TTC549 (cell line): ENCODE data around the gene SUSD5.

Experiments used
- FAIRE-seq: peaks from 2 replicates; lab custom pipeline; 2012; peaks lifted over from hg19 to GRCh38; lab: Jason Lieb, UNC

SUSD5 gene

DNA sequence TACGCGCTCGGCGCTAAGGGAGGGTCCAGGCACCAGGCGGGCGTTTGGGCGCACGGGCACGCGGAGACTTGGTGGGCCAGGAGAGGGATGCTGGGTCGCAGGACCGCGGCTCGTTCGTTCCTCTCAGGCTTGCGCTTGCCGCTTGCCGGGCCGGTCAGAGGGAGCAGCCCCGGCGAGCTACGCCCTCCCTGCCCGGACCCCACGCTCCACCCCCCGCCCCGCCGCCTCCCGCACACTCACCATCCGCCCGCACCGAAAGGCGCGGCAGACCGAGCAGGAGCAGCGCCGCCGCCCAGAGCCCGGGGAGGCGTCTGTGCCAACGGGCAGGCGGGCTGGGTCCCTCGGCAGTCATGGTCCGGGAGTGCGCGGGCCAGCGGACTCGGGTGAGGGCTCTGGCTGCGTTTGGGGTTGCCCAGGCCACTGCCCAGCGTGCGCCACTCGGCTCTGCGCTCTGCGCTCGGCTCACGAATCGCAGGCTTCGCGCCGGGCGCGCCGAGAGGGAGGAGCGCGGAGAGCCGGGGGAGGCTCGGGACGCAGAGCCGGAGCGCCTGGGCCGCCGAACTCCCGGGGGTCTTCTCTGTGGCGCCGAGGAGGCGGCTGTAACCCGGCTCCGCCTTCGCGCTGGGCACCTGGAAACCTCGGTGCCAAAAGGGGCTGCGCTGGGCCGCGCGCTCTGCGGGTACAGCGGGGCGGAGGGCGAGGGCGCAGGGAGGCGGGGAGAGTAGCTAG is at the start of gene SUSD5:
SUSD5 (minus strand) TSS at position 365 of the 729 bp plus-strand sequence; CDS start at position 352, 13 bp downstream.
- FAIRE-seq = no peak

GRCh38 chr3:33260104-33260503 is 41.5 kb upstream of the SUSD5 start:
- no peak for FAIRE-seq

DNA sequence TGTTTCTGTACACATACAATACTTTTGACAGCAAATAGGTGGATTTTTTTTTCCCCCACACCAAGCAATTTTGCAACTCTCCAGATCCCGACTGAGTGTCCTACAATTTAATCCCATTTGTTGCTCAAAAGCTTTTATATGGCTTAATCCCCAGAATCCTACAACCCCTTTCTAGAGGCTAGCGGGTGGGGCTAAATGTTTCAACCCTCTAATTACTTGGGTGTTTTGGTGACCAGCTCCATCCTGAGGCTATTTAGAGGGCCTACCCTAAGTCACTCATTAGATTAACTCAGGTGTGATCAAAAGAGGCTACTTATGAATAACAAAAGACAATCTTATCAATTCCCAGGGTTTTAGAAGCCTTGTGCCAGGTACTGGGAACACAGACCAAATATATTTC is 37.6 kb upstream of the SUSD5 start:
- no peak for FAIRE-seq

DNA sequence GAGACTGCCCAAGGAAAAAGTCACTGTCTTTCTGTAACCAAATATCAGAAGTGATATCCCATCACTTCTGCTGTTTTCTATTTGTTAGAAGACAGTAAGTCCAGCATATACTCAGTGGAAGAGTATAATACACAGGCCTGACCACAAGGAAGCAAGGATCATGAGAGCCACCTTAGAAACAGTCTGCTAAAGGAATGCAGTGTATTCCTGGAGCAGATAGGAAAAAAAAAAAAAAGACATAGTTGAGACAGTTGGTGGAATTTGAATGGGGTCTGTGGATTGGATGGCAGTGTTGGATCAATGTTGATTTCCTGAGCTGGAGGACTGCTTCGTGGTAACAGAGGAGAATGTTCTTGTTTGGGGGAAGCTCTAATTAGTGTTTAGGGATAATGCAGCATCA is 32.1 kb upstream of the SUSD5 start:
- no peak for FAIRE-seq

DNA sequence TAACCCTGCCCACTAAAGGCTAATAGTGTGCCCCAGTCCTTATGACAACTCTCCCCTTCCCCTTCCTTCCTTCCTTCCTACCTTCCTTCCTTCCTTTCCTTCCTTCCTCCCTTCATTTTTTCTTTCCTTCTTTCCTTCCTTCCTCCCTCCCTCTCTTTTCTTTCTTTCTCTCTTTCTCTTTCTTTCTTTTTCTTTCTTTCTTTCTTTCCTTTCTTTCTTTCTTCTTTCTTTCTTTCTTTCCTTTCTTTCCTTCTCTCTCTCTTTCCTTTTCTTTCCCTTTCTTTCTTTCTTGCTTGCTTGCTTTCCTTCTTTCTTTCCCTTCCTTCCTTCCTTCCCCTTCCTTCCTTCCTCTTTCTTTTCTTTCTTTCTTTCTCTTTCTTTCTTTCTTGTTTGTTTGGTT is 28.2 kb upstream of the SUSD5 start:
- no peak for FAIRE-seq

- no peak for FAIRE-seq
Measured at GRCh38 chr3:33240261-33240660, 21.7 kb upstream of the SUSD5 start.

GRCh38 chr3:33238923-33239322 is 20.3 kb upstream of the SUSD5 start:
- FAIRE-seq = no peak

- FAIRE-seq = no peak
Measured at GRCh38 chr3:33237439-33237838, 18.8 kb upstream of the SUSD5 start.

- FAIRE-seq = no peak
Measured at GRCh38 chr3:33236005-33236404, 17.4 kb upstream of the SUSD5 start.

GRCh38 chr3:33233884-33234283 is 15.3 kb upstream of the SUSD5 start:
- FAIRE-seq = no peak

DNA sequence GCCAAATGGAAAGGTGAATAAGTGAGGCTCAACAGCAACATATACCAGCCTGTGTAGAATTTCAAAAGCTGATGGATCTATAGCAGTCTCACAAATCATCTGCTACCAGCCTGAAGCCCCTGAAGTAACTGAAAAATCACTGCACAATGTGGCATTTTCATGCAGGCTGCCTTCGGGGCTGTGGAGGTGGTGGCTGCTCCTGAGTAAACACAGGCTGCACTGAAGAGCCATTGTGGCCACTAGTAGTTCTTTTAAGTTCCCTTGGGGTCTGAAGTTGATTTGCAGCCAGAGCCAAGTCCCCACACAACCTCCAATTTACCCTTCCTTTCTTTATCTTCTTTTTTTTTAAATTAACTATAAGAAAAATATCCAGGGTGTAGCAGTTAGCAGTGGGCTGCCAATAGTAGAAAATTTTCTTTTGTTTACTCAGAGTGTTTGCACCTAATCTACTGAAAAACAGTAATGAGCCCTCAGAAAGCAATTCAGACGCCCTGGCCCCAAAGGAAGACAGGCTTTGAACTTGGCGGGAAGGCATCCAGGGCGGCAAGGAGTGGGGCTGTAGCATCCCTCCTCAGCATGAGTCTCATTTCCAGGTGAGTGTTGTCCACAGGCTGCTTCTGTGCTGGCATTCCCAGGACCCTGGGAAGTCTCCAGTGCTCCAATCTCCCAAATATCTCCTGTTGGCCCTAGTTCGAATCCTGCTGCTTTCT is 13.3 kb upstream of the SUSD5 start:
- no peak for FAIRE-seq

GRCh38 chr3:33229947-33230346 is 11.3 kb upstream of the SUSD5 start:
- FAIRE-seq = no peak

- FAIRE-seq = no peak
Measured at GRCh38 chr3:33229066-33229465, 10.5 kb upstream of the SUSD5 start.

GRCh38 chr3:33221241-33221640 is 2.6 kb upstream of the SUSD5 start:
- FAIRE-seq = no peak

DNA sequence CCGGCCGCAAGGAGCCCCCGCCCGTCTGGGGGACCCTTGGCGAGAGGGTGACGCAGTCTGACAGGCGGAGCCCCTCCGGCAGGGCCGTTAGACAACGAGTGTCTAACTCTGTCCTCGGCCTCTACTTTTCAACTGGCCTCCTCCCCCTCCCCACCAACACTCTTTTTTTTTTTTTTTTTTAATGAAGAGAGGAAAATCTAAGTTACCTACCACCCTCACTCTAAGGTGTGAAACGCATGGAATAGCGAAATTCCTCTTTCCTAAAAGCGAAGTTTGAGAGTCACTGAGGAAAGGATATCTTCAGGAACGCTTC is 521 bp upstream of the SUSD5 start:
- FAIRE-seq = no peak

DNA sequence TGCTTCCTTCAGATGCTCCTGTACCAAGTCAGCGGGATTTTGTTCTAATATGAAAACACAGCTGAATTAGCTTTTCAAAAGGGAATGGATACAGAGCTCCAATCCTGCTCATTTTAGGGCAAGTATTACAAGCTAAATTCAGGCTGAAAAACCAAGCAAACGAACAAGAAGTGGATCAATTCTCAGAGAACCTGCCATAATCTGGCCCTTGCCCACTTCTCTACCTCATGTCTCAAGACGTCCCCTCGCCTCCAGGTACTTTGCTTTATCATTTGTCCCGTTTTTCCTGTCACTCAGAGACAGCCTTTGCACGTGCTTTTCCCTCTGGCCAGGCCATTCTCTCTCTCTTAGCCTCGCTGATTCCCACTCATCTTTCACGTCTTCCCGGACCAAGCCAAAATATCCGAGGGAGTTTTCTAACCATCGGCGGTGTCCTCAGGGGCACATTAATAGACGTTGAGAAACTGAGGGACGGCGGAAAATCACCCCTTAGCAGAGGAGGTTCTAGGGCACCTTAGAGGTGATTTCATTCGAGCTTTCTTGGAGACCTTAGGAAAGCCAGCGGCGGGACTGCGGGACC is 654 bp downstream of the SUSD5 start:
- FAIRE-seq = no peak

DNA sequence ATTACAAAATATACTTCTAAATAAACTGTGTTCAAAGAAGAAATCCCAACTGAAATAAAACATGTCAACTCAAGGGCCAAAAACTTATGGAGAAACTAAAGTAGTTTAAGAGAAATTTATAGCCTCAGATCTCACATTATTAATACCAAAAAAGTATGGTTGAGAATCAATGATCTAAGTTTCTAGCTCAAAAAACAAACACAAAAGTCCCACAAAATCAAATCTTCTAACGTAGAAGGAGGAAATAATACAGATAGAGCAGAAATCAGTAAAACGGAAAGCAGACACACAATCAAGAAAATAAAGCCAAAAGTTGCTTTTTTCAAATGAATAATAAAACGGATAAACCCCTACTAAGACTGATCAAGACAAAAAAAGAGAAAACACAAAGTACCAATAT is 2.9 kb downstream of the SUSD5 start:
- no peak for FAIRE-seq

GRCh38 chr3:33212406-33212805 is 6.2 kb downstream of the SUSD5 start:
- FAIRE-seq = no peak

GRCh38 chr3:33211444-33211843 is 7.2 kb downstream of the SUSD5 start:
- FAIRE-seq = no peak

GRCh38 chr3:33209357-33209756 is 9.3 kb downstream of the SUSD5 start:
- FAIRE-seq = no peak

GRCh38 chr3:33202711-33203457 is 15.7 kb downstream of the SUSD5 start:
- FAIRE-seq = no peak

DNA sequence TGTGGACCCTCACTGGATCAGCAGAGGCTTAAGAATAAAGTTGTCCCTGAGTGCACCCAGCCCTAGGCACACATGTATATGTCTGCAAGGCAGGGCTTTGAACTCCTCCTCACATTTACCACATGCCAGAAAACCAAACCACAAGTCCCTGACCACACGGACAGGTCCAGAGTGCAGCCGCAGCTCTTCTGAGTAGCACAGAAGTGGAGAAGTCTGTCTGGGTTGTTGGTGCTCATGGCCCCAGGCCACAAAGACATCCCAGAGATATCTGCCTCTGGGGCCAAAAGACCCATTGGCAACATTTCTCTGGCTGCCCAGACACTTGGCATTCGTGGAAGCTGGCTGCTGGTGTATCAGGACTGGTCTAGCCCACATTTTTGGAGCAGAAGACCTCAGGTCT is 17.4 kb downstream of the SUSD5 start:
- no peak for FAIRE-seq

DNA sequence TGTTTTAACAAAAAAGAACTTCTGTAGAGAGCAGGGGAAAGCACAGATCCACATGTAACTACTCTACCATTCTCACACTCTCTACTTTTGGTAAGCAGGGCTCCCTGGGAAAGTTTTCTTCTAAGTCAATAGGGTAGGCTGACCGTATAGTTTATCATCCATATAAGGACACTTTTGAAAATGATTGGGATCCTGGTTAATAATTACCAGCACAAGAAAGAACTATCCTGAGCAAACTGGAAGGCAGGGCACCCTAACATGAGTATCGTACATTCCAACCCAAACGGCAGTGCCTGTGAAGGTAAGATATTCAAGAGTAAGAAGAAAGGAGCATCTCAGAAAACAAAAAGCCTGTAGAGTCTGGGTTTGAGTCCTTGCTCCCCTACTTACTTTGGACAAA is 22.1 kb downstream of the SUSD5 start:
- FAIRE-seq = no peak
